HG03469 (cell line): ENCODE results near the gene CLN6.
"Not testable (repeated sequence)": the region's sequence is repeated elsewhere in the genome, so short reads cannot be mapped to it uniquely, and the experiment has no call there.

Experiments used
- ATAC-seq: cut with Tn5 transposase; IDR thresholded peaks from one replicate; pipeline ENCODE4 v1.9.1; 2021; ENCODE audit warnings: mild to moderate bottlenecking, moderate library complexity, moderate number of reproducible peaks; ENCODE audit not compliant: unreplicated experiment

Gene CLN6

GRCh38 chr15:68256675-68257450, 27.3 kb upstream of the CLN6 start:
- ATAC-seq: no peak

DNA sequence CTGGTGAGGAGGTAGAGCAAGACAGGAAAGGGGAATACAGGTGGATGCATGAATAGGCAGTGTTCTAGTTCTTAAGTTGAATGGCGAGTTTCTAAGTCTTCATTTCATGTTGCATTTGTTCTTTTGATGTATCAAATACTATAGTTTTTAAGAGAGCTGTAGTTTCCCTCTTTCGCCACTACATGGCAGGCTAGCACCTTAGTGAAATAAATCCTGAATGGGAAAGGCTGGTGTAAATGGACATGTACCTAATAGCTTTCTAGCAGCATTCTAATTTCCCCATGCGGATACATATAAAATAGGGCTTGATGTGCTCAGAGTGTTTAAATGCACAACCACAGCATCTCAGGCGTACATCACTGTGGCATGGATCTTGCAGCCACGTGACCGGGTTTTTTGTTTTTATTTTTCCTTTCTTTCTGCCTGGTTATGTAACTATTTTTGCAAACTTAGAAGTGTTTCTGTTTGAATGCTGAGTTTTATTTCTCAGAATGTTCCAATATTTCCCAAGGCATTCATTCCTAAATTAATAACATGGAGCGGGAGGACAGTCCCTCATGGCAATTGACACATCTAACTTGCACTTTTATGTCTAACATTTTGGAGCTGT, 23.5 kb upstream of the CLN6 start:
- no peak for ATAC-seq

DNA sequence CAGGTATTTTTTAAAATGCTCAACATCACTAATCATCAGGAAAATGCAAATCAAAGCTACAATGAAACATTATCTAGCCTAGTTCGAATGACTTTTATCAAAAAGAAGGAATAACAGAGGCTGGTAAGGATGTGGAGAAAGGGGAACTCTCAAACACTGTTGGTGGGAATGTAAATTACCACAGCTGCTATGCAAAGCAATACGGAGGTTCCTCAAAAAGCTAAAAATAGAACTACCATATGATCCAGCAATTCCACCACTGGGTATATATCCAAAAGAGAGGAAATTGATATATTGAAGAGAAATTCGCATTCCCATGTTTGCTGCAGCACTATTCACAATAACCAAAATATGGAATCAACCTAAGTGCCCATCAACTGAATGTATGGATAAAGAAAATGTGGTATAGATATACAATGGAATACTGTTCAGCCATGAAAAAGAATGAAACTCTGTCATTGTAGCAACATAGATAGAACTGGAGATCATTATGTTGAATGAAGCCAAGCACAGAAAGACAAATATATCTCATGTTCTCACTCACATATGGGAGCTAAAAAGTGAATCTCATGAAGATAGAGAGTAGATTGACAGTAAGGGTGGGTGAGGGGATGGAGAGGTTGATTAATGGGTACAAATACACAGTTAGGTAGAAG, 19.7 kb upstream of the CLN6 start:
- ATAC-seq: no peak

DNA sequence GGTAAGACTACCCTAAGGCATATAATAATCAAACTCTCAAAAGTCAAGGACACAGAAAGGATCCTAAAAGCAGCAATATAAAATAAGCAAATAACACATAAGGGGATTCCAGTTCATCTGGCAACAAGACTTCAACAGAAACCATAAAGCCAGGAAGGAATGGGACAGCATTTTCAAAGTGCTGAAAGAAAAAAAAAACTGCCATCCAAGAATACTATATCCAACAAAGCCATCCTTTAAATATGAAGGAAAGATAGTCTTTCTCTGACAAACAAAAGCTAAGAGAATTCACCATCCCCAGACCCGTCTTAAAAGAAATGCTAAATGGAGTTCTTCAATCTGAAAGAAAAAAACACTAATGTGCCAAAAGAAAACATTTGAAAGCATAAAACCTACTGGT, 14.7 kb upstream of the CLN6 start:
- ATAC-seq: no peak

DNA sequence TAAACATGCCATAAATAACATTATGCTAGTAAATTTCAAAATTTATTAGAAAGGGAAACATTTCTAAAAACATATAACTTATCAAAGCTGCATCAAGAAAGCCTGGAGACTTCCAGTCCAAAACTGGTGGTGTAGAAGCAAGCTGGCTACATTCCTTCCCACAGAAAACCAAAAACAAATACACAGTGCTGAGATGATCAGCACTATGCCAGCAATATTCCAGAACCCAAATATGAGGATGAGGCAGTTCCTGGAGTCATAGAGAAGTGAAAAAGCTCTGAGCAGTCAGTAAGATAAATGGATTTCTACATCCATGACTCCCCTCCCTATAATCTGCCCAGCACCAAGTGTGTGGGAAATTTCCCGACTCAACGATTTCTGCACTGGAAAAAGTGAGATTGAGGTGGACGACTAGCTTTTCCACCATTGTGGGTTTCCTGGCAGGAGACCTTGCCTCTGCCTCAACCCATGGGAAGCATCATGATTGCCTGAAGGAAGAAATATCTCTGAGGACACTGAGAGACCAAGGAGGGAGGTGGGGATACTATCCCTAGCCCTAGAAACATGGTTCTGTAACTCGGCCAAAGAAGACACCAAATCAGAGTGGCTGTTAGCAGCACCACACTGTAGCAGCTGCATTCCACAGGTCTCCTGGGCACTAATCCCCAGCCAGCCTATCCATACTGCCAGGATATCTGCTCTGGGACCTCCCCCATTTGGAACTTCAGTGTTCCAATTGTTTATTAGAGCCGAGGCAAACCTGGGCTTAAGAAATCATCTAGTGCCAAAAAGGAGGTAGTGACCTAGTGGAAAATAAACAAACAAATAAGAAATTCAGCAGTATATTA, 11.8 kb upstream of the CLN6 start:
- ATAC-seq: no peak

- ATAC-seq: no peak
Measured at GRCh38 chr15:68239025-68239424, 9.5 kb upstream of the CLN6 start.

- no peak for ATAC-seq
Measured at GRCh38 chr15:68235022-68235421, 5.5 kb upstream of the CLN6 start.

DNA sequence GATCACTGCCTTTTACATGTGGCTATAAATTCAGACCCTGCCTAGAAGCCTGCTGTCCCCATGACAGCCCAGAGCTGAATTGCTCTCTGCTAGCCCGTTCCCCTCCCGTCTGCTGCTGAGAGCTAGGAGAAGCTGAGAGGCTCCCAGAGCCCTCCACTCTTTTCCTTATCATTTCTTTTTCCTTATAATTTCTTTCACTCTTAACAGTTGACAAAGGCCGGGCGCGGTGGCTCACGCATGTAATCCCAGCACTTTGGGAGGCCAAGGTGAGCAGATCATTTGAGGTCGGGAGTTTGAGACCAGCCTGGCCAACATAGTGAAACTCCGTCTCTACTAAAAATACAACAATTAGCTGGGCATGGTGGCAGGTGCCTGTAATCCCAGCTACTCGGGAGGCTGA, 5.0 kb upstream of the CLN6 start:
- not testable (repeated sequence) for ATAC-seq

- no peak for ATAC-seq
Measured at GRCh38 chr15:68234060-68234459, 4.5 kb upstream of the CLN6 start.

GRCh38 chr15:68232937-68233336, 3.4 kb upstream of the CLN6 start:
- ATAC-seq: no peak

- ATAC-seq: no peak
Measured at GRCh38 chr15:68232449-68232848, 2.9 kb upstream of the CLN6 start.

DNA sequence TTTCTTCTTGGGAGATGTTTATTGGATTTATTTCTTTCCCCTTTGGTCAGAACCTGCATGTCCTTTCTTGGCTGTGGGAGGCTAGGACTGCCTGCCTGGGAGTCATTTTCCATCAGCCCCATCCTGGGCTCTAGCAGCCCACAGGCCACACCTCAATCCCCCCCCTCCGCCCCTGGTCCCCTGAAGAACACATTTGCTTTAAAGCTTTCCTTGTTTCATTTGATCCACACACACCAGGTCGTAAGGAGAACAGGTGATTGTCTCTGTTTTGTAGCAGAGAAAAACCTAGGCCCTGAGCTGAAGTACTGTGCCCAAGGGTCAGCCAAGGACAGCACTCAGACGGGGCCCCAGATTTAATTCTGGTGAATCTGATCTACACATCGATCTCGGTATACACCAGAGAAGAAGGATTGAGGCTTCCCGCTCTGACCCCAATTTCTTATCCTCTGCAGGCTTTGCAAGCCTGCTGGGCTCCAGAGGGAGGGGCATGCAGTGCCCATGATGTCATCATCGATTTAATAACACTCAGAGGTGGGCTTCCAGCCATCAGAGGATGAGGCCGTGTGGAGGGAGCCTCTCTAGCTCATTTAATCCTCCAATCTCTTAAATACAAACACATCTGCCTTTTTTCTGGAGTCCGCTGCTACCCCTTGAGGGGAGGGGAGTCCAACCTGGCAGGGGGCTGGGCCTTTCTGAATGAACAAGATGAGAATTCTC, 1.7 kb upstream of the CLN6 start:
- ATAC-seq: no peak

DNA sequence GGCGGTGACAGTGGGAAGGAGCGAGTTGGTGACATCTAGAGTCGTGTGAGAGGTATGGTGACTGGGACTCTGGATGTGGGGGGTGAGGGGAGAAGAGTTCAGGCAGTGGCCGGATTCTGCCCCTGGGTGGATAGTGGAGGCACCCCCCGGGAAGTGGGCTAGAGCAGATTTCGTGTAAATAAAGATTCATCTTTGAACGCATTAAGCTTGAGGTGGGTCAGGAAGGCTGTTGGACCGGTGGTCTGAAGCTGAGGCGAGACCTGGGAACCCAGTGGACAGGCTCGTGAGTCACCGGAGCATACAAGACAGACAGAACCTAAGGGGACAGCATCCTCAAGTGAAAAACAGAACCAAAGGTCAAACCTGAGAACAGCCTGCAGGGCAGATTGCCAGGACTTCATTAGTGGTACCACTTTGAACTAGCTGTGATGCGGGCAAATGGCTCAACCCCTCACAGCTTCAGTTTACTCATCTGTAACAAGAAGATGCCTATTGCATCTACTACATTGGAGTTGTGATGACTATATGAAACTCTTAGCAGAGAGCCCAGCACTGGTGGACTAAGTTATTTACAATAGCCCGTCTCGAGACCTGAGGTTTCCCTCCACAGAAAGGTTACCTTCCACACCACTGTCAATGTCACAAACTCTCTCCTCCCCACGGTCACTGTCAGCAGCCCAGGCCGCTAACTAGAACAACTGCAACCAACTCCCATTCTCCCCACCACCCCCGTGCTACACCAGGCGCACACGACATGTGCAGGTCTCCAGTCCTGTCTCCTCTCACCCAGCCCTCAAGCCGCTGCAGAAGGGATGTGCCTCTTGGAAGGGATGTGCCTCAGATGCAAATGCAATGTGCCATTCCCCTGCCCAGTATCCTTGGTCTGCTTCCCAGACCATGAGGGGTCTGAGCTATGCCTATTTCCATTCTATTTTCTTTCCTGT, 901 bp upstream of the CLN6 start:
- no peak for ATAC-seq

GRCh38 chr15:68228971-68229385, 550 bp downstream of the CLN6 start:
- peak; percentile 7 for ATAC-seq

GRCh38 chr15:68228143-68228970, 1.2 kb downstream of the CLN6 start:
- no peak for ATAC-seq

GRCh38 chr15:68227643-68228142, 1.8 kb downstream of the CLN6 start:
- ATAC-seq: no peak

GRCh38 chr15:68225442-68225841, 4.1 kb downstream of the CLN6 start:
- ATAC-seq: not testable (repeated sequence)

DNA sequence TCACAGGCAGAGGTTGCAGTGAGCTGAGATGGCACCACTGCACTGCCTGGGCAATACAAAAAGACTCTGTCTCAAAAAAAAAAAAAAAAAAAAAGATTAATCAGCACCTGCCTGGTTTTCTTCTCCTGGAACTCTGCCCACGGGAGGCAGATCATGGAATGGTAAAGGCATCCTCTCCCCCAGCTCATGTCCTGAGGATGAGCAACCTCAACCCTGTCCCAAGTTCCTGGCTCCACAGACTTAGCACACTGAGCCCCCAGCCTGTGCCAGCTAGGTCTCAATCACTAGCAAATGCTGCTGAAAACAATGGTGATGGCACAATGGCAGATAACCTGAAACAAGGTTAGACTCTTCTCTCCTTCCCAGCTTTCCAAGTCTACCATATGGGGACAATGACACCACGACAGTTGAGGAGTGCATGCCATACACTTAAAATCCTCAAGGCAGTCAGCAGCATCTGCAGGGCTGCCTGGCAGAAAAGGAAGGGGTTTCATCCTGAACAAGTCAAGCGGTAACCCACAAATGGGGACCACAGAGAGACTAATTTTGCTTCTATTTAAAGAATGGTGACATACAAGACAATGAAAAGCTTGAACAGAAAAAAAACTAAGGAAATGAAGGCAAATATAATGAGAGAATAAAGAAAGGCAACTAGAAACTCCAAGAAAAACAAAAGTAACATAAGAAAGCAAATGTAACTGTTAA, 4.8 kb downstream of the CLN6 start:
- ATAC-seq: no peak
